ENCODE data around the gene NAPB.

Gene NAPB

DNA sequence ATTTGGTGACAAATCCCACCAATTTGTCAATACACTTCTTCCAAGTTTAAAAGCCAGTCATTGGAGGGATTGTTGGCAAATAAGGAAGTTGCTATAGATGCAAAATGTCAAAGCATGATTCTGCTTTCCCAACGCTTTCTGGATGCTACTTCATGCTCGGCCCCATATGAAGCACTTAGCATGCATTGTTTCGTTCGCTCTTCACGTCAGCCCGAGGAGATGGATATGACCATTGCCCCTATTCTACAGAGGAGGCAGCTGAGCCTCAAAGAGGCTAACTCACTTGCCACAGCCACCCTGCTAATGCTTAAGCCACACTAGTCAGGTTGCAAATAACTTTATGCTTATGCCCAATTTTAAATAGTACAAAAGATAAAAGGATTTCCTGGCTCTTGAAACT, 73.5 kb downstream of the NAPB start:
- Mint-ChIP-seq H3K27me3 (no peaks in the 10 kb centered on the region), H3K27ac (no peak overlapping the region)
- CTCF ChIA-PET, result no interaction called here

DNA sequence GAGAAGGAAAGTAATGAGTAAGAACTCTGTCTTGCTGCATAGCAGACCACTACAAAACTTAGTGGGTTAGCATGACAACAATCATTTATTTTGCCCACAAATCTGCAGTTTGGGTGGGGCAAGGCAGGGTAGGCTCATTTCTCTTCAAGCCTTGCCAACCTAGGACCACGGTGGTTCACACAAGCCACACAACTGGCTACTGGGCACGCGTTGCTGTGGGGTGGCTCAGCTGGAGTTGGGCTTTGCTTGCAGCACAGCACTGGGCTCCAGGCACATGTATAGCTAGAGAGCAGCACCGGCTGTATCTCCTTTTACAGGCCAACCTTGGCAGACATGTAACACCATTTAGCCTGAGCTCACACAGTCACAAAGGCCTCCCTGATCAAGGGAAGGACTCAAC, 75.3 kb downstream of the NAPB start:
- H3K27ac Mint-ChIP-seq, result no peak overlapping the region
- CTCF ChIA-PET, result no interaction called here

More for the DNA sequence above, 73.5 kb downstream of the NAPB start:
- Mint-ChIP-seq H3K9me3 (no peaks in the 10 kb centered on the region), H3K4me1 (peaks cover 32% of the 10 kb centered on the region), H3K36me3 (peaks cover 2% of the 10 kb centered on the region), H3K4me3 (no peak overlapping the region)
- DNase-seq, result no peak

DNA sequence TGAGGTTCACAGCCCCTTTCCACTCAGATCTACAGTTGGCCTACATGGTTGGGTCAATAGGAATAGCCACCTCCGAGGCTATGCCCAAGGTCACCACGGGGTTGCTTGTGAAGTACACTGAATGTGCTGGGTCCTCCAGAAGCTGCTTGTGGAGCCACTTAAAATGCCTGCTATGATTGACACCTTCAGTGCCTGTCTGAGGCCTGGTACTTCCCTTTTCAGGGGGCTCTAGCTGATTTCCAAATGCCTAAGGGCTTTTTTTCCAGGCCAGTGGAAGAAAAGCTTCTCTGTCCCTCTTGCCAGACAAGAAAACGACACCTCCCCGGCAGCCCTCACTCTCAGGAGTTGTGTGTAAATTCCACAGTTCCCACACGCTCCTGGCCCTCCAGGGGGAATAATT, 77.0 kb downstream of the NAPB start:
- H3K27me3 Mint-ChIP-seq, result peaks cover 11% of the 10 kb centered on the region
- no peak for DNase-seq
- CTCF ChIA-PET, result no interaction called here
- peaks cover 10% of the 10 kb centered on the region for H3K4me1 Mint-ChIP-seq
- no peak overlapping the region for H3K4me3 Mint-ChIP-seq
- H3K9me3 Mint-ChIP-seq, result no peaks in the 10 kb centered on the region
- no peak overlapping the region for H3K27ac Mint-ChIP-seq
- H3K36me3 Mint-ChIP-seq, result no peaks in the 10 kb centered on the region

More for the DNA sequence above, 75.3 kb downstream of the NAPB start:
- Mint-ChIP-seq H3K36me3 (no peaks in the 10 kb centered on the region), H3K9me3 (no peaks in the 10 kb centered on the region), H3K4me3 (no peak overlapping the region), H3K27me3 (peaks cover 11% of the 10 kb centered on the region), H3K4me1 (peaks cover 18% of the 10 kb centered on the region)
- DNase-seq, result no peak

DNA sequence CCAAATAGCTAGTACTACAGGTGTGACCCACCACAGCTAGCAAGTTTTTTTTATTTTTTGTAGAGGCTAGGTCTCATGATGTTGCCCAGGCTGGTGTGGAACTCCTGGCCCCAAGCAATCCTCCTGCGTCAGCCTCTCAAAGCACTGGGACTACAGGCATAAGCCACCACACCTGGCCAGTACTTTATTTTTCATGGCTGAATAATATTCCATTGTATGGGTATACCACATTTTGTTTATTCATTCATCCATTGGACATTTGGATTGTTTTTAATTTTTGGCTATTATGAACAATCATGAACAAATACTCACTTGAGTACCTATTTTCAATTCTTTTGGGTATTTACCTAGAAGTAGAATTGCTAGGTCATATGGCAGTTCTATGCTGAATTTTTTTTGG, 77.7 kb downstream of the NAPB start:
- Mint-ChIP-seq H3K9me3 (no peaks in the 10 kb centered on the region), H3K4me1 (peaks cover 4% of the 10 kb centered on the region), H3K4me3 (no peak overlapping the region), H3K27ac (no peak overlapping the region), H3K27me3 (peaks cover 11% of the 10 kb centered on the region), H3K36me3 (no peaks in the 10 kb centered on the region)
- DNase-seq, result no peak
- CTCF ChIA-PET, result no interaction called here

DNA sequence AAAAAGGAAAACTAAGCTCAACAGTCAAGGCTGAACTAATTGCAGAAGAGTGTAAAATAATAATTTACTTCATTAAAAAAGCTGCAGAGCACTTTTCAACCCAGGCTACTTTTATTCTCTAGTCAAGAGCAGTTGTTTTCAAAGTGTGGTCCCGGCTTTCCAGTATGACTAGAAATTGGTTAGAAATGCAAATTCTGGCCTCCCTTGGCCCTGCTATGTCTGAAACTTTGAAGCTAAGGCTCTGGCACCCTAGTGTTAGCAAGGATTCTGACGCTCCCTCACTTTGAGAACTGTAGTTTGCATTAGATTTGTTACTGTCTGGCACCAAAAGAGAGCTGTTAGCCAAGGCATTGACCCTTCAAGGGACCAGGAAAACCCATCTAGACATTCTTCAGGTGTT, 80.2 kb downstream of the NAPB start:
- peaks cover 6% of the 10 kb centered on the region for H3K4me1 Mint-ChIP-seq
- no peaks in the 10 kb centered on the region for H3K36me3 Mint-ChIP-seq
- CTCF ChIA-PET, result interaction anchor here (1.1 to 3.4 kb wide), 4 partner anchors 9 to 651 kb away, joined by 3 to 19 read pairs (median 4); no protein-coding TSS in a partner anchor
- H3K27ac Mint-ChIP-seq, result no peak overlapping the region
- H3K9me3 Mint-ChIP-seq, result no peaks in the 10 kb centered on the region
- H3K27me3 Mint-ChIP-seq, result peaks cover 11% of the 10 kb centered on the region
- no peak for DNase-seq
- H3K4me3 Mint-ChIP-seq, result no peak overlapping the region

DNA sequence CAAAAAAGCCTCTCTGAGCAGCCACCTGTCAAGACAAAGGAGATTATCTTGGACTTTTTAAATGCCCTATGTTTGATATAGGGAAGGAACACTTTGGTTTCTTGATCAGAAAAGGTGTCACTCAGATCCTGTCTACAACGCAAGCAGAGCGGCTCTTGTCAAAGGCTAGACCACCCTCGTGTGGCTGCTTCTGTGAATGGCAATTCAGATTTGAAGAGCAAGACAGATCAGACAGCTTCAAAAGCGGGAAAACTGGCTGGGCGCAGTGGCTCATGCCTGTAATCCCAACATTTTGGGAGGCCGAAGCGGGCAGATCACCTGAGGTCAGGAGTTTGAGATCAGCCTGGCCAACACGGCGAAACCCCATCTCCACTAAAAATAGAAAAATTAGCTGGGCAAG, 80.8 kb downstream of the NAPB start:
- peak; percentile 57 for DNase-seq
- Mint-ChIP-seq H3K4me3 (no peak overlapping the region), H3K27me3 (peaks cover 11% of the 10 kb centered on the region)

DNA sequence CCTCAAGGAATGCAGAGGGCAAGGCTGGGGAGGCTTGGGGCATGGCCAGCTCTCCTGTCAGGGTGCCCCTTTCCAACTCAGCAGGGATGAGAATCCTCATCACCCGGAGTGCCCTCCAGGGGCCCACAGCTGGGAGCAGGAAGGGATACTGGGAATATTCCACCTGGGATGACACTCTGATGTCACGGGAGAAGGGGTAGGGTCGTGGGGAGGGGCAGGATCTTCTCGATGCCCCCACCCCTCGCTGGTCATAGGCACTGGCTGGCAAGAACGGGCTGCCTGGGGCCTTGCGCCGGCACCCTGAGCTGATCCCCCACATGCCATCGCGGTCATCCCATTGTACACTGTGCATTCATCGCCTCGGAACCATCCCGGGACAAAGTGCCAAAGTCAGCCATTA, 81.3 kb downstream of the NAPB start:
- Mint-ChIP-seq H3K36me3 (no peaks in the 10 kb centered on the region), H3K9me3 (no peaks in the 10 kb centered on the region), H3K27me3 (peaks cover 11% of the 10 kb centered on the region), H3K4me3 (no peak overlapping the region), H3K4me1 (peaks cover 6% of the 10 kb centered on the region), H3K27ac (no peak overlapping the region)
- CTCF ChIA-PET, result interaction anchor here (1.3 to 3.4 kb wide), 3 partner anchors 10 to 650 kb away, joined by 4 to 19 read pairs (median 4); no protein-coding TSS in a partner anchor
- no peak for DNase-seq

More for the DNA sequence above, 80.8 kb downstream of the NAPB start:
- Mint-ChIP-seq H3K36me3 (no peaks in the 10 kb centered on the region), H3K27ac (no peak overlapping the region), H3K4me1 (peaks cover 6% of the 10 kb centered on the region), H3K9me3 (no peaks in the 10 kb centered on the region)
- CTCF ChIA-PET, result interaction anchor here (1.1 to 3.4 kb wide), 4 partner anchors 9 to 650 kb away, joined by 3 to 19 read pairs (median 4); no protein-coding TSS in a partner anchor

DNA sequence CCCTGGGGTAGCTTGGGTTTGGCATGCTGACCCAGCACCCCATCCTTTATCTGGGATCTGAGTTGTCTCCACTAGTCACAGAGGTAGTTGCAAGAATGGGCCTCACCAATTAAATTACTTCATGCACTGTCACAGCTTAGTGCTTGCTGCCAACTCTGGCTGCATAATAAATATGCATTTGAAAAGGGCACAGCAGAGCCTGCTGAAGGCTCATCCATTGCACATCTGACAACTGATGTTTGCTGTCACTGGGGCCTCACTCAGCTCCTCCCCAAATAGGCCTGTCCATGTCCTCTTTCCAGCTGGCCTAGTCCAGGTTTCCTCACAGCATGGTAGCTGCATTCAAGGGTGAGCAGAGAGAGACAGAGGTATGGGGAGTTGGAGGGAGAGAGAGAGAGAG, 84.0 kb downstream of the NAPB start:
- no peak for DNase-seq
- Mint-ChIP-seq H3K4me3 (no peak overlapping the region), H3K9me3 (no peaks in the 10 kb centered on the region), H3K36me3 (no peaks in the 10 kb centered on the region), H3K27ac (no peak overlapping the region), H3K4me1 (peaks cover 9% of the 10 kb centered on the region), H3K27me3 (peaks cover 11% of the 10 kb centered on the region)
- CTCF ChIA-PET, result no interaction called here

DNA sequence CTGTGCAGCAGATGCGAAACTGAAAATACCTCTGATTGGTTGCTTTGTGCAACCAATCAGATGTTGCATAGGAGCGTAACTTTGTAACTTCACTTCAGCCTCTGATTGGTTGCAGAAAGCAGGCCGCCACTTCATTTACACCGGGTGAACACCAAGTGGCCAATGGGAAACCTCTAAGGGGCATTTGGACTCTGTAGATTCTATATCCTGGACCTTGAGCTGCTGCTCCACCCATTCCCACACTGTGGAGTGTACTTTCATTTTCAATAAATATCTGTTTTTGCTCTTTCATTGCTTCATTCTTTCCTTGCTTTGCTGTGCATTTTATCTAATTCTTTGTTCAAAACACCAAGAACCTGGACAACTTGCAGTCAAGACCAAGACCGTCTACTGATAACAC, 84.8 kb downstream of the NAPB start:
- H3K27ac Mint-ChIP-seq, result no peak overlapping the region
- H3K27me3 Mint-ChIP-seq, result peaks cover 5% of the 10 kb centered on the region
- no peaks in the 10 kb centered on the region for H3K9me3 Mint-ChIP-seq
- H3K4me3 Mint-ChIP-seq, result no peak overlapping the region
- CTCF ChIA-PET, result interaction anchor here (1.3 kb wide), 1 partner anchor 13 kb away, joined by 3 read pairs; no protein-coding TSS in a partner anchor
- H3K4me1 Mint-ChIP-seq, result peaks cover 9% of the 10 kb centered on the region
- no peaks in the 10 kb centered on the region for H3K36me3 Mint-ChIP-seq
- DNase-seq, result no peak

DNA sequence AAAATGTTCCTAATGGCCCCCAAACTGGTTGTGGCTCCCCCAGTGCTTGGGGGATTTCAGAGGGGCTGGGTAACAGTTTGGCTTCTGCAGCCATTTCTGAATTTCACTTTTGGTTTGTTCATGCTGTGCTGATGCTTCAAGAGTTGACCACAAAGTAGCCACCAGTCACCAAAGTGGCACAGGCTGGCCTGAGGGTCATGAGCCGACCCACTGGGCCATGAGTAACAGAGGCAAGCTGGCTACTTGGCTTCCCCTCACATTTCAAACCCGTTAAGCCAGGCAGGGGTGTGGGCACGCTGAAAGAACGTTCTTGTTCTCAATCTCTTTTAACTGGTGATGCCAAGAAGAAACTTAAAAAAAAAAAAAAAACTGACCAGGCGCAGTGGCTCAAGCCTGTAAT, 85.8 kb downstream of the NAPB start:
- no peaks in the 10 kb centered on the region for H3K36me3 Mint-ChIP-seq
- H3K4me3 Mint-ChIP-seq, result no peak overlapping the region
- no peak for DNase-seq
- H3K4me1 Mint-ChIP-seq, result peaks cover 9% of the 10 kb centered on the region
- H3K27ac Mint-ChIP-seq, result no peak overlapping the region
- CTCF ChIA-PET, result interaction anchor here (1.3 kb wide), 1 partner anchor 12 kb away, joined by 3 read pairs; no protein-coding TSS in a partner anchor
- H3K9me3 Mint-ChIP-seq, result no peaks in the 10 kb centered on the region
- peaks cover 5% of the 10 kb centered on the region for H3K27me3 Mint-ChIP-seq

DNA sequence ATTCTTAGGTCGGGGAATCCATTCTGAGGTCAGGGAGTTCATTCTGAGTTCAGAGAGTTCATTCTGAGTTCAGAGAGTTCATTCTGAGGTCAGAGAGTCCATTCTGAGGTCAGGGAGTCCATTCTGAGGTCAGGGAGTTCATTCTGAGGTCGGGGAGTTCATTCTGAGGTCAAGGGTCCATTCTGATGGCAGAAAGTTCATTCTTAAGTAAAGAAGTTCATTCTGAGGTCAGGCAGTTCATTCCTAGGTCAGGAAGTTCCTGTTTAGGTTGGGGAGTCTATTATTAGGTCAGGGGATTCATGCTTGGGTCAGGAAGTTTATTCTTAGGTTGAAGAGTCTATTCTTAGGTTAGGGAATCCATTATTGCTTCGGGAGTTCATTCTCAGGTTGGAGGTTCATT, 87.2 kb downstream of the NAPB start:
- H3K4me3 Mint-ChIP-seq, result no peak overlapping the region
- peaks cover 9% of the 10 kb centered on the region for H3K4me1 Mint-ChIP-seq
- no peaks in the 10 kb centered on the region for H3K36me3 Mint-ChIP-seq
- no peak overlapping the region for H3K27ac Mint-ChIP-seq
- H3K9me3 Mint-ChIP-seq, result no peaks in the 10 kb centered on the region
- H3K27me3 Mint-ChIP-seq, result peaks cover 5% of the 10 kb centered on the region
- DNase-seq, result no peak
- CTCF ChIA-PET, result no interaction called here

DNA sequence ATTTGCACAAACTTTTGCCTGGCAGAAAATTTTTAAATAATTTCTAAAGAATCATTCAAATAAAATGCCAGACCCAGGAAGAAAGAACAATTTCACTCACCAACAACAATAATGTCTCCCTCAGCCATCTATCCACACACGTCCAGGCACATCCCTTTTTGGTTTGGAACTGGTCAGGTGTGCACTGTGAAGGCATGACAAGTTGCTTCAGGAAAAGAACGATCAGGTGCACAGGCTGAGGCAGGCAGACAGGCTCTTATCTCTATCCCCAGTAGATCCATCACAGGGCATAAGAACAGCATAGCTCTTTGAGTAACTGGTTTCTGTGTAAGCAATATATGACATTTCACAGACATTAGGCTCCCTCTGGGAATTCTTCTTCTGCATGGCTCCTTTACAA, 88.8 kb downstream of the NAPB start:
- CTCF ChIA-PET, result no interaction called here
- H3K9me3 Mint-ChIP-seq, result no peaks in the 10 kb centered on the region
- no peak overlapping the region for H3K27ac Mint-ChIP-seq
- DNase-seq, result no peak
- H3K27me3 Mint-ChIP-seq, result peaks cover 5% of the 10 kb centered on the region
- H3K36me3 Mint-ChIP-seq, result no peaks in the 10 kb centered on the region
- H3K4me1 Mint-ChIP-seq, result peaks cover 9% of the 10 kb centered on the region
- H3K4me3 Mint-ChIP-seq, result no peak overlapping the region

DNA sequence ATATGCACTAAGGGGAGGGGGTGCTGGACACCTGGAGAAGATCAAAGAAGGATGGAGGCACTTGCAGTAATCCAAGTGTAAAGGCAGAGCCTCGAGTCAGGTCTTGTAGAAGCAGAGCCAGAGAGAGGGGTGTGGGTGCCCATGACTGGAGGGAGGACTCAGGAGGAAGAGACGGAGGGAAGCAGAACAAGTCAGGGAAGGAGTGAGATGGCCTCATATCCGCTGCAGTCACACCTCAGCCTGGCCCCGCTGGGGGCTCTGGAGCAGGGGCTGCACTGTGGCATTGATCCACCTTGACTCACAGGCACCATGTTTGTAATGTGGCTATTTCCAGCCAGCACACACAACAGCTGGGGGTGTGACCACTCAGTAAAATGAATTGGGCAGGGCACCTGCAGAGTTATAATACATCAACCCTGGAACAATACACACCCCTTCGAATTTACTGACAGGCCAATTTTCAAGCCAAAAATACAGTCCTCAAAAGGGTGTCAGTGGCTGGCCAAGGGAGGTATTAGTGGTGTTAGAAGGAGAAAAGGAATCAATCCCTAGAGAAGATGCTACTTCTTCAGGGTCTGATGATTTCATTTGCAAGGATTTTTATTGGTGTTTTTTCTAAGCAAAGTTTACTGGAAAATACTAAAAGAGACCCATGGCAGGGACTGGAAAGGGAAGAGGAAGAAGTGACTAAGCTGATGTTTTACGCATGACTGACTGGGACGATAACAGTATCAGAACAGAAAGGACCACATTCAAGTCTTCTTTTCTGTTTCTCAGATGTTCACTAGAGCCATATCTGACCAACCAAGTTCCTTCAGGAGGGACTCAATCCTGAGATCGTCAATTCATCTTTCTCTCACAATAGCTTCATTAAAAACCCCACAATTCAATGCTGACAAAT, 89.6 kb downstream of the NAPB start:
- no peaks in the 10 kb centered on the region for H3K36me3 Mint-ChIP-seq
- CTCF ChIA-PET, result no interaction called here
- H3K27ac Mint-ChIP-seq, result no peak overlapping the region
- H3K4me1 Mint-ChIP-seq, result peaks cover 7% of the 10 kb centered on the region
- H3K4me3 Mint-ChIP-seq, result no peak overlapping the region
- H3K27me3 Mint-ChIP-seq, result peaks cover 5% of the 10 kb centered on the region
- no peaks in the 10 kb centered on the region for H3K9me3 Mint-ChIP-seq
- no peak for DNase-seq

DNA sequence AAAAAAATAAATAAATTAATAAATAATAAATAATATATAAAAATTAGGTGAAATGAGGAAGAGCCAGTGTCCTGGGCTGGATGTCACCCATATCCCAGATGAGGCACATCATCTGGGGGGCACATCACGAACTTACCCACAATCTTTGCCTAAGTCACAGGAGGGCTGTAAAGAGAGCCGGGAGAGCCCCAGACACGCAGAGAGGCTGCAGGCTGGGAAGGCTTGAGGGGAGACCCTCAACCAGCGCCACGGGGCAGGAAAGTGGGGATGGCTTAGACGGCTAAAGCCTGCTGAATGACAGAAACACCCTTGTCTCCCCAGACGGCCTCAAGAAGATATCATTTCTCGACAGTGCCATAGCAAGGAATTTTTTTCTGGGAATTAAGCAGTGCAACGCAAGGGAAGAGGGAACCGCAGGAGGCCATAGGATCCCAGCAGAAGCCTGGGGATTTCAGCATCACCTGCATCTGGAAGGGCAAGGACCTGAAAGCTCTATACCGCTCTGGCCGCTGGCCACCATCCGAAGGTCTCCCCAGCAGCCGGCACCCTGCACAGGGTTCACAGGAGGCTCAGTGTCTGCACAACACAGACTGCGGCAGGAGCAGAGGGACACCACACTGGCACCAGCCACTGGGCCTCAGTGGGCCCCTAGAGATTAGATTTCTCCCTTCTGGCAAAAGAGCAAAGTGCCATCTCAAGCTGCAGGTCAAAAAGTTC, 93.5 kb downstream of the NAPB start:
- no peaks in the 10 kb centered on the region for H3K4me1 Mint-ChIP-seq

More for the DNA sequence above, 93.5 kb downstream of the NAPB start:
- H3K36me3 Mint-ChIP-seq, result no peaks in the 10 kb centered on the region
- H3K4me3 Mint-ChIP-seq, result no peak overlapping the region
- no peaks in the 10 kb centered on the region for H3K9me3 Mint-ChIP-seq
- no peaks in the 10 kb centered on the region for H3K27me3 Mint-ChIP-seq
- CTCF ChIA-PET, result no interaction called here
- no peak overlapping the region for H3K27ac Mint-ChIP-seq
- DNase-seq, result no peak
